NK-92 treated with Interleukin-12 subunit alpha and Interleukin-12 subunit beta, amount 100 ng/mL, for 24 hours (cell line): ENCODE data around the gene CCDC78.
"Not testable (repeated sequence)": the region's sequence is repeated elsewhere in the genome, so short reads cannot be mapped to it uniquely, and the experiment has no call there.

Experiments used
- DNase-seq: peaks from one replicate; lab custom pipeline; 2025; lab: John Stamatoyannopoulos, UW

CCDC78 gene

DNA sequence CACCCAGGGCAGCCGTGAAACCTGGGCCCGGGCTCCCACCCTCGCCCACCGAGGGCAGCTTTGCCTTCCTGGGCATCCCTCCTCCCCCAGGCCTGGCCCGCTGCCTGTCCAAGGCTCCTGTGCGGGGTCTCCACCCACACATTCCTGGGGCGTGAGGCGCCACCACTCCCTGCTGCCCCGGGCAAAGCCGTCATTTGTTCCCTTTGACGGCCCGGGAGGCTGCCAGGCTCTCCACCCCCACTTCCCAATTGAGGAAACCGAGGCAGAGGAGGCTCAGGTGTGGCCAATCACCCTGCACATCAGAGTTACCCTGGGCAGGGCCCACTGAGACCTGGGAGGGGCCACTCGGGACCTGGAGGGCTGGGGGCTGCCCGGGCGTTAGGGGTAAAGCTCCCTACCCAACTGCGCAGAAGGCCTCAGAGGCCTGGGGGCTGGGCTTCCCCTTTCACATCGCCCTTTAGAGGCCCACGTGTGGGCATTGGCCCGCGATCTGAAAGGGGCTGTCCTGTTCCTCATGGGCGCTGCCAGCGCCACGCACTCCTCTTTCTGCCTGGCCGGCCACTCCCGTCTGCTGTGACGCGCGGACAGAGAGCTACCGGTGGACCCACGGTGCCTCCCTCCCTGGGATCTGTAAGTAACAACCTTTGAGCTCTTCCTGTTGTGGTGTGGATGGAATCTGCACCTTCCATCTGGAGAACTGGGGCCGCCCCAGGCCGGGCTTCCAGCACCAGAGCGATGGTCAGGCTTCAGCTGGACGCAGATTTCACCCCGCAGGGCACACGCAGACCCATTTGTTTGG lies 34.5 kb upstream of the CCDC78 start, which contains the start of gene MSLN:
Gene MSLN (plus strand): TSS at position 190 of the 799 bp plus-strand sequence. CDS start 1,947 bp downstream, outside the sequence.
- DNase-seq: no peak

- no peak for DNase-seq
Observed at GRCh38 chr16:760065-760464, 33.8 kb upstream of the CCDC78 start.

- no peak for DNase-seq
Observed at GRCh38 chr16:759110-759910, 33.1 kb upstream of the CCDC78 start.

DNA sequence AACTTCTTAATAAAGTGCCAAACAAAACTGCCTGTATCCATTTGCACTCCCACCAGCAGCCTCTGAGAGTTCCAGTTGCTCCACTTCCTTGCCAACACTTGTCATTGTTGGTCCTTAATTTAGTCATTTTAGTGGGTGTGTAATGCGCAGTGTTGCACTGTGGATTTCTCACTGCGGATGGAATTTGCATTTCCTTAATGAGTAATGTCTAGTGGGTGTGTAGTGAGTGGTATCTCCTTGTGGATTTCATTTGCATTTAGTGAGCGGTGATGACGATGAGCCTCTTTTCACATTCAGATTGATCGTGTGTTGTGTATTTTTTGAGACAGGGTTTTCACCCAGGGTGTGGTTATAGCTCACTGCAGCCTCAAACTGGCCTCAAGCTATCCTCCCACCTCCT lies 30.2 kb upstream of the CCDC78 start:
- DNase-seq: no peak

DNA sequence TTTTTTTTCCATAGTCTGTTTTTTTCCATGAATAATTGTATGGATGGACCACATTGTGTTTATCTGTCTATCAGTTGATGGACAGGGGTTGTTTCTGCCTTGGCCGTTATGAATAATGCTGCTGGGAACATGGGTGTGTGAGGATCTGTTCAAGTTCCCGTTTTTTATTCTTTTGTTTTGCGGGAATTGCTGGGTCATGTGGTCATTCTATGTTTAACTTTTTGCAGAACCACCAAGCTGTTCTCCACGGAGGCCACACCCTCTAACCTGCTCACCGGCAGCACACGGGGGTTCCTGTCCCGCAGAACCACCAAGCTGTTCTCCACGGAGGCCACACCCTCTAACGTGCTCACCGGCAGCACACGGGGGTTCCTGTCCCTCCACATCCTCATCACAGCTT lies 28.4 kb upstream of the CCDC78 start:
- DNase-seq: no peak

DNA sequence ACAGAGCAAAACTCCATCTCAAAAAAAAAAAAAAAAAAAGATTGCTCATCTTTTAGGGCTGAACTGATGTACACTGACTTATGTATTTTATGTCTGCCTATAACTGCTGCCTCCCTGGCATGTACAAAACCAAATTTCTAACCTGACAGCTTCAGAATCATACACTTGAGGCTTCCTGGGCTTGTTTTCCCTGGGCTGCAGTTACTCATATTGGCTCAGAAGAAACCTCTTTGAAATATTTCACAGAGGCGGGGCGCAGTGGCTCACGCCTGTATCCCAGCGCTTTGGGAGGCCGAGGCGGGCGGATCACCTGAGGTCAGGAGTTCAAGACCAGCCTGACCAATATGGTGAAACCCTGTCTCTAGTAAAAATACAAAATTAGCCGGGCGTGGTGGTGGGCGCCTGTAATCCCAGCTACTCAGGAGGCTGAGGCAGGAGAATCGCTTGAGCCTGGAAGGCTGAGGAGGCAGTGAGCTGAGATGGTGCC lies 27.9 kb upstream of the CCDC78 start:
- not testable (repeated sequence) for DNase-seq

DNA sequence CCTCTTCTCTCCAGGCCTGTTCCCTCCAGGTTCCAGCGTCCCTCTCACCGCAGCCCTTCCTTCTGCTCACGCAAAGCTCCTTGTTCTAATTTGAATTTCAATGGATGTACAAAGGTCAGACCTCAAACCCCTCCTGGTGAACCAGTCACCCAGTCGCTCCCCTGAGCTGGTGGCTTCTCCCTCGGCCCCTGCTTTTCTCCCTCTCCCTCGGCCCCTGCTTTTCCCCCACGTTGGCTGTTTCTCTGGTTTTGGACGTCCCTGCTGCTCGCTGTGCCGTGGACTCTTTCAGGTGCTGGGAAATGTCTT lies 25.7 kb upstream of the CCDC78 start:
- no peak for DNase-seq

DNA sequence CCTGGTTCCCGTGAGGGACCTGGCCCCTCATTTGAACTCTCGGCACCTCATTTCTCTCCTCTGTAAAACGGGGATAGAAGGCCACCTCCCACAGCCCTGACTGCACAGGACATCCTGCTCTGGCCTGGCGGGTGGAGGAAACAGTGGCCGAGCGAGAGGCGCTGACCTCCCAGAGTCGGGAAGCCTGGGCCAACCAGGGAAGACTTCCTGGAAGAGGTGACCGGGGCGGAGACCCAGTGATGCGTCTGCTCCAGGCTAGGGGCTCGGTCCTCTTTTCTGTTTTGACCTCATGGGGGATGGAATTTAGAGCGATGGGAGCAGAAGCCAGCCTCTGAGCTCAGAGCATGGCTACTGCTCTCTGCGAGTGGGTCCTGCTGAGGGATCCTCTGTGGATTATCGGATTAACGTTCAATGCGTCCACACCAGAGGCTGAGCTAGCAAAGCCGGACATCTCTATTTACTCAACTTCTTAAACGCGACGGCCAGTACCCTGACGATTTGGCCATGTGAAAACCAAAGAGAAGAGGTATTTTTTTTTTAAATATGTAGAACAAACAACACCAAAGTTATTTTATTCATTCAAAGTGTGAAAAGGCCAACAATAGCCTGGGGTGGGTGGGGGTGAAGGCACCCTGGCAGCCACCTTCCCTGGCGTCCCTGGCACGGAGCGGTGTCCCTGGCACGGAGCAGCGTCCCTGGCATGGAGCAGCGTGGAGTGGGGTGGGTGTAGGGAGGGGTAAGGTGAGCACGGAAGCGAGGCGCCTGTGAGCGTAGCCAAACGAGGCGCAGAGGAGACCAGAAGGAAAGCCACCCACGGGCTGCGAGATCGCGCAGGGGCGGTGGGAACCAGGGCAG lies 25.1 kb upstream of the CCDC78 start:
- no peak for DNase-seq

- no peak for DNase-seq
Observed at GRCh38 chr16:750485-750884, 24.2 kb upstream of the CCDC78 start.

GRCh38 chr16:749010-749409 lies 22.8 kb upstream of the CCDC78 start:
- DNase-seq: no peak

DNA sequence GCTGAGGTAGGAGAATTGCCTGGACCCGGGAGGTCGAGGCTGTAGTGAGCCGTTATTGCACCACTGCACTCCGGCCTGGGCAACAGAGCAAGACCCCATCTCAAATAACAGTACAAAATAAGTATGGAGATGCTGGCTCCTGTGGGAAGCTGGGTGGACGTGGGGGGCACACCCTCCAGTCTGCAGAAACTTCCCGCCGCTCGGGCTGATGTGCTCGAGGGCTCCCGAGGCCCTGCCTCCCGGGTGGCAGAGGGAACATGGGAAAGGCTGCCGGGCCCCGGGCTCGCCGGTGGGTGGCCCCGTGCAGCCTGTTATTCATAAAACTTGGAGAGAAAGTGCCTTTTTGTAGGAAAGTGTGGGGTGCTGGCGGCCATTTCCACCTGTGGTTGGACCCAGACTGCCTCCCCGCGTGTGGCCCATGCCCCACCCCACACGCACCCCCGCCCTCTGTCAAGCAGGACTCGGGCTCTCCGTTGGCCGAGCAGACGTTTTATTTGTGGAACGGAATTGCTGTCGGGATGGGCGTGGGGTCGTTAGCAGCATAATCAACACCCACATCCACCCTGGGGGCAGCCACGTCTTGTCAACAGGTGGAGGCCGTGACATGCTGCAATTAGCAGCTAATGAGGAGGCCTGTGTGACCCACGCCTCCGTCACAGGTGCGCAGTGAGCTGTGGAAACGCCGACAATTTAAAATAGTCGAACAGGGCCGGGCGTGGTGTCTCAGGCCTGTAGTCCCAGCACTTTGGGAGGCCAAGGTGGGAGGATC lies 21.9 kb upstream of the CCDC78 start:
- no peak for DNase-seq

- DNase-seq: no peak
Observed at GRCh38 chr16:746637-747036, 20.4 kb upstream of the CCDC78 start.

DNA sequence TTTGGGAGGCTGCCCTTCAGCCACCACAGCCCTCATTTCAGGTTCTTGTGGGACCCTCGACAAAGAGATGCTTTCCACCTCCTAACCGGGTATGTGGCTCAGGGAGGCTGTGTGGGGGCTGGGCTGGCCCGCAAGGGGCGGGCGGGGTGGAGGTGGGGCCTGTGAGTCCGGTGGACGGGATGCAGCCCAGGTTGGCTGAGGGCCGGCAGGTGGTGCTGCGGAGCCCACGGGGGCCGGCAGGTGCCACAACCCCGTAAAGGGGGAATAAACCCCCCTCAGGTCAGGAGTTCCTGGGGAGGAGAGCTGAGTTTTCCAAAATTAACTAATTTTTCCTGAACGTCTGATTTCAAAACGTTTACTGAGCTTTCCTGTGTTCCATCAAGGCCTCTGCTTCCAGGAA lies 19.5 kb upstream of the CCDC78 start:
- DNase-seq: no peak

- DNase-seq: no peak
Observed at GRCh38 chr16:743794-744500, 17.7 kb upstream of the CCDC78 start.

GRCh38 chr16:742894-743293 lies 16.7 kb upstream of the CCDC78 start:
- not testable (repeated sequence) for DNase-seq

DNA sequence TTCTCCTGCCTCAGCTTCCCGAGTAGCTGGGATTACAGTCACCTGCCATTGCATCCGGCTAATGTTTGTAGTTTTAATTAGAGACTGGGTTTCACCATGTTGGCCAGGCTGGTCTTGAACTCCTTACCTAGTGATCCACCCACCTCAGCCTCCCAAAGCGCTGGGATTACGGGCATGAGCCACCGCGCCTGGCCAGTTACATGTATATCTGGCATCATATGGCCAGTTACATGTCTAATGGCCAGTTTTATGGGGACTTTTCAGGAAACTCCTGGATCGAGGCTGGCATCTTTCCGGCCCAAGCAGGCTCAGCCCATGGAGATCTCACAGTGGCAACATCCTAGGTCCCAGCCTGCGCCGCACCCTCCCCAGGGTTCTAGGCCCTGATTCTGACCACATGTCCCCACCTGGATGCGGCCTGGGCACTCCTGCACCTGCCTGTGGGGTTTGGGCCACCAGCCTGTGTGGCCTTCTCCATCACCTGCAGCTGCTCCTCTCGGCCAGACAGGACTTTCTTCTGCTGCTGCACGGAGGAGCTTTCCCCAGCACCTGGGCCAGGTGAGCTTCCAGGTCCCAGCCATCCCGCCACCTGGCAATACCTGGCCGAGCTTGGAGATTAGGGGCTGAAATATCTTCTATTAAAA lies 15.9 kb upstream of the CCDC78 start:
- DNase-seq: no peak

- DNase-seq: peak; percentile 83
Observed at GRCh38 chr16:740764-741505, 14.7 kb upstream of the CCDC78 start, which contains the start of gene CIAO3. TSS of gene CIAO3 (minus strand) at chr16:740997. CDS start at chr16:740985, 12 bp downstream.

DNA sequence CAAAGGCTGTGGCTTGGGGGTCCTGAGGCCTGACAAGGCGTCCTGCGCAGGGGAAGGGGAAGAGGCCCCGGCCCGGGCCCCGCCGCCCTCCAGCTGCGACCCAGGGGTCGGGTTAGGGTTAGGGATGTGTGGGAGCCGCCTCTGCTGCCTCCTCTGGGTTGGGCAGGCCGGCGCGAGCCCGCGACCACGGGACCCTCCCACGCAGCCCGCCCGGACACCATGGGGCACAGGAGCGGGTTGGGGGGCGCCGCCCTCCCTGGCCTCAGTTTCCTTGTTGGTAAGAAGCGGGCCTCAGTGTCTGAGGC lies 14.2 kb upstream of the CCDC78 start:
- DNase-seq: no peak

DNA sequence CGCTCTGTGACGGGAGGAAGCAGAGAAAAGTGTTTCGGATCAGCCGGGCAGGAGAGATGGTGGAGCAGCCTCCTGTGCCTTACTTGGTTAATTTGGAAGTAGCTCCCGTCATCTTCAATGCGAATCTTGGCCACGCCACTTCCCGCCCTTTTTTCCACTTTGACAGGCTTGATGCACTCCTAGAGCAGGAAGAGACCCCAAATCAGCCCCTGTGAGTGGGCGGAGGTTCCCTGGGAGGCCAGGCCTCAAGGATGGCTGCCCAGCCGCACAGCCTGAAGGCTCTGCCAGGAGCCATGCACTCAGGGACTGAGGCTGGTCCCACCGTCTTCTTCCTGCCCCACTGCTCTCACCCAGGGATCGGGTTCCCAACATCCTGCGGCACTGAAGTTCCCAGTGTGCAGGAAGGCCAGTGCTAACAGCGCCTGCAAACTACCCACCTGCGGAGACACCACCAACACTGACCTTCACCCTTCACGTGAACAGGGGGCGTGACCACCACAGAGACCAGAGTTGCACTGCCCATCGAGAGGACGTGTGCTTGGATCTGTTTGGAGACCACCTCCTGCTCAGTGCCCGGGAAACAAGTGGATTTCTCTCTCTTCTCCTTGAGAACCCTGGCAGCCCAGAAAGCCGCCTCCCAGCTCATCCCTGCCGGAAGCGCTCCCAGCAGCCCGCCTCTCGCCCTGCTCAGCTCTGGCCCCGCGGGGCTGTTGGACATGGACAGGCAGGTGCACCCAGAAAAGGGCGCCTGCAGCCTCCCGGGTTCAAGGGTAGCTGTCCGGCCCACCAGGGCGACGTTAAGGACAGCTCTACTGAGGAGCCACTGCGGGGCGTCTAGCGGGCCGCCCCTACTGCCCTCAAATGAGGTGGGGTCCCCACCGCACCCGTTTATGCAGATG lies 13.6 kb upstream of the CCDC78 start:
- DNase-seq: no peak
